ENCODE data around the gene SPEN. TPM values are rescaled to one million over a fixed set of nuclear protein-coding genes. Genes with fewer than 3 reads are reported as not detected.
"Not testable (repeated sequence)": the region's sequence is repeated elsewhere in the genome, so short reads cannot be mapped to it uniquely, and the experiment has no call there.

The SPEN gene
- total and polyA plus RNA-seq, 9 donors, result 22.8 to 44.3 (median 33.3) TPM

GRCh38 chr1:15843826-15844572 lies 3.5 kb upstream of the SPEN start:
- H3K9me3 ChIP-seq (replicated peaks; ENCODE audit: control insufficient read depth, low read depth, low read length), result no peaks in the 10 kb centered on the region
- peak overlapping the region; percentile 13 for H3K27ac ChIP-seq (ENCODE audit: low read length)
- H3K4me3 ChIP-seq (ENCODE audit: low read length), result no peak overlapping the region
- H3K27me3 ChIP-seq (ENCODE audit: control insufficient read depth, insufficient read depth, low read length), result no peaks in the 10 kb centered on the region
- DNase-seq, result no peak
- 10% methylated on average over 2 of the region's 3 CpGs for WGBS (ENCODE audit: insufficient coverage)
- H3K4me1 ChIP-seq (ENCODE audit: control insufficient read depth, insufficient read depth, low read length), result peaks cover 10% of the 10 kb centered on the region
- H3K36me3 ChIP-seq (ENCODE audit: control insufficient read depth, insufficient read depth, low read length), result no peaks in the 10 kb centered on the region

DNA sequence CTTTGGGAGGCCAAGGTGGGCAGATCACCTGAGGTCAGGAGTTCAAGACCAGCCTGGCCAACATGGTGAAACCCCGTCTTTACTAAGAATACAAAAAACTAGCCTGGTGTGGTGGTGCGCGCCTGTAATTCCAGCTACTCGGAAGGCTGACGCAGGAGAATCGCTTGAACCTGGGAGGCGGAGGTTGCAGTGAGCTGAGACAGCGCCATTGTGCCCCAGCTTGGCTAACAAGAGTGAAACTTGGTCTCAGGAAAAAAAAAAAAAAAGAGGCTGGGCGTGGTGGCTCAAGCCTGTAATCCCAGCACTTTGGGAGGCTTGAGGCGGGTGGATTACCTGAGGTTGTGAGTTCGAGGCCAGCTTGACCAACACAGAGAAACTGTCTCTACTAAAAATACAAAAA lies 1.5 kb upstream of the SPEN start:
- not testable (repeated sequence) for H3K27me3 ChIP-seq (ENCODE audit: control insufficient read depth, insufficient read depth, low read length); H3K27ac ChIP-seq (ENCODE audit: low read length); H3K36me3 ChIP-seq (ENCODE audit: control insufficient read depth, insufficient read depth, low read length); H3K9me3 ChIP-seq (replicated peaks; ENCODE audit: control insufficient read depth, low read depth, low read length); H3K4me3 ChIP-seq (ENCODE audit: low read length); DNase-seq
- 98% methylated on average over 7 of the region's 11 CpGs for WGBS (ENCODE audit: insufficient coverage)
- H3K4me1 ChIP-seq (ENCODE audit: control insufficient read depth, insufficient read depth, low read length), result peaks cover 18% of the 10 kb centered on the region

- H3K27me3 ChIP-seq (ENCODE audit: control insufficient read depth, insufficient read depth, low read length), result no peaks in the 10 kb centered on the region
- peaks cover 22% of the 10 kb centered on the region for H3K4me1 ChIP-seq (ENCODE audit: control insufficient read depth, insufficient read depth, low read length)
- under 1% methylated on average over 34 of the region's 34 CpGs for WGBS (ENCODE audit: insufficient coverage)
- H3K27ac ChIP-seq (ENCODE audit: low read length), result peak overlapping the region; percentile 98
- no peaks in the 10 kb centered on the region for H3K36me3 ChIP-seq (ENCODE audit: control insufficient read depth, insufficient read depth, low read length)
- no peaks in the 10 kb centered on the region for H3K9me3 ChIP-seq (replicated peaks; ENCODE audit: control insufficient read depth, low read depth, low read length)
- H3K4me3 ChIP-seq (ENCODE audit: low read length), result peak overlapping the region; percentile 95
- no peak for DNase-seq
Measured at GRCh38 chr1:15847893-15848142, 311 bp downstream of the SPEN start.

GRCh38 chr1:15848143-15848928 lies 829 bp downstream of the SPEN start:
- H3K4me3 ChIP-seq (ENCODE audit: low read length), result peak overlapping the region; percentile 95
- no peaks in the 10 kb centered on the region for H3K9me3 ChIP-seq (replicated peaks; ENCODE audit: control insufficient read depth, low read depth, low read length)
- peak overlapping the region; percentile 98 for H3K27ac ChIP-seq (ENCODE audit: low read length)
- peaks cover 22% of the 10 kb centered on the region for H3K4me1 ChIP-seq (ENCODE audit: control insufficient read depth, insufficient read depth, low read length)
- DNase-seq, result peak; percentile 47
- H3K27me3 ChIP-seq (ENCODE audit: control insufficient read depth, insufficient read depth, low read length), result no peaks in the 10 kb centered on the region
- WGBS (ENCODE audit: insufficient coverage), result under 1% methylated on average over 102 of the region's 104 CpGs
- H3K36me3 ChIP-seq (ENCODE audit: control insufficient read depth, insufficient read depth, low read length), result no peaks in the 10 kb centered on the region

GRCh38 chr1:15848929-15849774 lies 1.6 kb downstream of the SPEN start:
- peak; percentile 93 for DNase-seq
- H3K27ac ChIP-seq (ENCODE audit: low read length), result peak overlapping the region; percentile 98
- H3K36me3 ChIP-seq (ENCODE audit: control insufficient read depth, insufficient read depth, low read length), result no peaks in the 10 kb centered on the region
- peak overlapping the region; percentile 95 for H3K4me3 ChIP-seq (ENCODE audit: low read length)
- peaks cover 22% of the 10 kb centered on the region for H3K4me1 ChIP-seq (ENCODE audit: control insufficient read depth, insufficient read depth, low read length)
- no peaks in the 10 kb centered on the region for H3K9me3 ChIP-seq (replicated peaks; ENCODE audit: control insufficient read depth, low read depth, low read length)
- WGBS (ENCODE audit: insufficient coverage), result 0% methylated on average over 23 of the region's 44 CpGs
- no peaks in the 10 kb centered on the region for H3K27me3 ChIP-seq (ENCODE audit: control insufficient read depth, insufficient read depth, low read length)

DNA sequence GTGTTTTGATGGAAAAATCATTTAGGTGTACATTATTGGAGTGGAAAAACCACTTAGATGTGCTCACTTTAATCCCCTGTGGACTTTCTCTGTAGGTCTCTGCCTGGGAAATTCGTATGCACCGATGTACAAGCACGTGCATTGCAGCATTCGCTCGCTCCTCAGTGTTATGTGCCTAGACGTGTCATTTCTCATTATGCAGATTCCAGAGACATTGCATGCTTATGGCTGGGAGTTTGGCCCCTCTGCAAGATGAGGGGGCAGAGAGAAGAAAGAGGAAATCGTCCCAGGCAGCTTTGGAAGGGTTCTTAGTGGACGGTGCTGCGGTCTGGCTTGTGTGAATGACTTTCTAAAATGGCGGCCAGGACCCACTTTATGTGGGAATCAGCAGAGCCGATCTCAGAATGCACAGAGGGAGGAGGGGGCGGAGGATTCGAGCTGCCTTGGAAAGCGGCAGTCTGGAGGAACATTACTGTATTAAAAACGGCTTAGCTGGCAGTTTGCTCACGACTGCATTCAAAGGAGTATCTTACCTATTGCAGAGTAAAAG lies 2.3 kb downstream of the SPEN start:
- no peaks in the 10 kb centered on the region for H3K27me3 ChIP-seq (ENCODE audit: control insufficient read depth, insufficient read depth, low read length)
- WGBS (ENCODE audit: insufficient coverage), result 1% methylated on average over 14 of the region's 16 CpGs
- peak; percentile 95 for DNase-seq

DNA sequence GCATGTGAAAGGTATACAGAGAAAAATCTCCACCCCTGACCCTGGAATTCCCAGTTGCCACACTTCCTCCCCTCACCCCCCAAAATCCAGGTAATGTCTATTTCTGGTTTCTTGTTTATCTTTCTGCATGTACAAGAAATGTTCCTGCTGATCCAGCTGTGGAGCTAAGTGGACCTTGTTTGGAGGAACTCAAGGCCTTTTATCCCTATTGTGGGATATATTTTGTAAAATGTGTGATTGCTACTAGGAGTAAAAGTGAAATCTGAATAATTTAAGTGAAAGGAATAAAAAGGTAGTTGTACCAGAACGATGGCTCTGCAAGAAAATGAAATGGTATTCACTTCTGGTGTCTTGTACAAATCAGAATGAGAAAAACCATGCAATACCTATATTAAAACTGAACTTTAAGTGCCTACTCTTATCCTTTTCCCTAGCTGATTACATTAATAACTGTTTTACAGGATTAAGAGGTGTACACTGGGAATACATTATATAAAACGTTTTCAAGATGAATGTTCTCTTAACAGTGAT lies 3.0 kb downstream of the SPEN start:
- no peaks in the 10 kb centered on the region for H3K9me3 ChIP-seq (replicated peaks; ENCODE audit: control insufficient read depth, low read depth, low read length)
- no CpG with 5 or more reads among the region's 2 CpGs for WGBS (ENCODE audit: insufficient coverage)
- no peaks in the 10 kb centered on the region for H3K36me3 ChIP-seq (ENCODE audit: control insufficient read depth, insufficient read depth, low read length)
- DNase-seq, result no peak
- peak overlapping the region; percentile 95 for H3K4me3 ChIP-seq (ENCODE audit: low read length)
- H3K4me1 ChIP-seq (ENCODE audit: control insufficient read depth, insufficient read depth, low read length), result peaks cover 21% of the 10 kb centered on the region
- no peaks in the 10 kb centered on the region for H3K27me3 ChIP-seq (ENCODE audit: control insufficient read depth, insufficient read depth, low read length)
- peak overlapping the region; percentile 98 for H3K27ac ChIP-seq (ENCODE audit: low read length)

More for the DNA sequence above, 2.3 kb downstream of the SPEN start:
- Histone ChIP-seq H3K27ac (ENCODE audit: low read length) (peak overlapping the region; percentile 98), H3K9me3 (replicated peaks; ENCODE audit: control insufficient read depth, low read depth, low read length) (no peaks in the 10 kb centered on the region), H3K4me3 (ENCODE audit: low read length) (peak overlapping the region; percentile 95), H3K36me3 (ENCODE audit: control insufficient read depth, insufficient read depth, low read length) (no peaks in the 10 kb centered on the region), H3K4me1 (ENCODE audit: control insufficient read depth, insufficient read depth, low read length) (peaks cover 22% of the 10 kb centered on the region)

DNA sequence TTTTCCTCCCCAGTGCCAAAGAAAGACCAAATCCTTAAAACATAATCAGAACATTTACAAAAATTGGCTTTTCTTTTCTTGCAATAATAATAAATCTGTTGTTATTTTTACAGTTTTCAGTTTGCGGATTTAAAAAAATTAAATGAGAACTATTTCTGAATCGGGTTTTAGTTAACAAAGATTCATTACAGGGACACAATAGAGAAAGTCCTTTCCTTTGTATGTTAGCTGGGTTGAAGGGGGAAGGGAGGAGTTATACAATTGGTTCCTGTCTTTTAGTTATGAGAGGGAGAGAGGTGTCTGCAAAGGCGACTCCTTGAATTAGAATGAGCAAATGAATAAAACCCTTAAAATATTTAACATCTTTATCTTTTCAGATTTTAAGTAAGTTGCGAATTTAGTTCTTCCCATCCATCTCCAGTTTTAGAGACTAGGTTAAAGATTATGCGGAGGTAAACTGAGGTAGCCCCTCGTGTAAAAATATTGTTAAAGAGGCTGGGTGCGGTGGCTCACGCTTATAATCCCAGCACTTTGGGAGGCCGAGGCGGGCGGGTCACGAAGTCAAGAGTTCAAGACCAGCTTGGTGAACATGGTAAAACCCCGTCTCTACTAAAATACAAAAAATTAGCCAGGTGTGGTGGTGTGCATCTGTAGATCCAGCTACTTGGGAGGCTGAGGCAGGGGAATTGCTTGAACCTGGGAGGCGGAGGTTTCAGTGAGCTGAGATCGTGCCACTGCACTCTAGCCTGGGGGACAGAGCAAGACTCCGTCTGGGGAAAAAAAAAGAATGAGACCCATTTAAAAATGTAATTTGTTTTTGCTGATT lies 3.9 kb downstream of the SPEN start:
- Histone ChIP-seq H3K27ac (ENCODE audit: low read length) (peak overlapping the region; percentile 98), H3K9me3 (replicated peaks; ENCODE audit: control insufficient read depth, low read depth, low read length) (no peaks in the 10 kb centered on the region), H3K4me1 (ENCODE audit: control insufficient read depth, insufficient read depth, low read length) (peaks cover 18% of the 10 kb centered on the region), H3K4me3 (ENCODE audit: low read length) (no peak overlapping the region), H3K27me3 (ENCODE audit: control insufficient read depth, insufficient read depth, low read length) (no peaks in the 10 kb centered on the region), H3K36me3 (ENCODE audit: control insufficient read depth, insufficient read depth, low read length) (no peaks in the 10 kb centered on the region)
- WGBS (ENCODE audit: insufficient coverage), result 74% methylated on average over 3 of the region's 16 CpGs
- no peak for DNase-seq

Data from muscle of leg (tissue), 11 donors.